ENCODE data around the gene HAPLN2. TPM values are rescaled to one million over a fixed set of nuclear protein-coding genes. Genes with fewer than 3 reads are reported as not detected.

HAPLN2 gene
- polyA plus RNA-seq, 3 donors from 2014 or later, result not detected

- no peak overlapping the region for H3K4me3 Mint-ChIP-seq
These were observed 28.1 kb downstream of the HAPLN2 start for GRCh38 chr1:156647351-156647750.

GRCh38 chr1:156648496-156648895 lies 29.3 kb downstream of the HAPLN2 start:
- Mint-ChIP-seq H3K4me3 (no peak overlapping the region), H3K27ac (no peak overlapping the region), H3K9me3 (no peaks in the 10 kb centered on the region), H3K4me1 (peaks cover 4 to 5% of the 10 kb centered on the region in 2 donors), H3K27me3 (ENCODE audit: low read depth in 3 of 3) (peaks cover 16 to 31% (median 23%) of the 10 kb centered on the region in 3 donors), H3K36me3 (peaks cover 0 to 5% (median 0%) of the 10 kb centered on the region in 3 donors)
- DNase-seq, result no peak

More at GRCh38 chr1:156647351-156647750, 28.1 kb downstream of the HAPLN2 start:
- H3K27me3 Mint-ChIP-seq (ENCODE audit: low read depth in 3 of 3), result peaks cover 15 to 34% (median 16%) of the 10 kb centered on the region in 3 donors
- no peak overlapping the region for H3K27ac Mint-ChIP-seq
- H3K9me3 Mint-ChIP-seq, result no peaks in the 10 kb centered on the region
- no peak for DNase-seq
- peaks cover 12 to 17% of the 10 kb centered on the region in 2 donors for H3K4me1 Mint-ChIP-seq
- no peaks in the 10 kb centered on the region for H3K36me3 Mint-ChIP-seq

GRCh38 chr1:156648951-156649350 lies 29.7 kb downstream of the HAPLN2 start:
- no peak for DNase-seq
- no peak overlapping the region for H3K27ac Mint-ChIP-seq
- H3K4me3 Mint-ChIP-seq, result no peak overlapping the region
- peaks cover 0 to 5% (median 0%) of the 10 kb centered on the region in 3 donors for H3K36me3 Mint-ChIP-seq
- no peaks in the 10 kb centered on the region for H3K9me3 Mint-ChIP-seq
- H3K27me3 Mint-ChIP-seq (ENCODE audit: low read depth in 3 of 3), result peaks cover 16 to 31% (median 23%) of the 10 kb centered on the region in 3 donors
- peaks cover 0 to under 1% of the 10 kb centered on the region in 2 donors for H3K4me1 Mint-ChIP-seq

- Mint-ChIP-seq H3K4me1 (peaks cover 11 to 12% of the 10 kb centered on the region in 2 donors), H3K9me3 (no peaks in the 10 kb centered on the region), H3K36me3 (peaks cover 0 to 5% (median 0%) of the 10 kb centered on the region in 3 donors), H3K27me3 (ENCODE audit: low read depth in 3 of 3) (peaks cover 13 to 35% (median 19%) of the 10 kb centered on the region in 3 donors), H3K4me3 (no peak overlapping the region), H3K27ac (no peak overlapping the region)
- DNase-seq, result no peak
These were observed 33.1 kb downstream of the HAPLN2 start for GRCh38 chr1:156652131-156652991.

GRCh38 chr1:156652992-156653355 lies 33.8 kb downstream of the HAPLN2 start:
- Mint-ChIP-seq H3K9me3 (no peaks in the 10 kb centered on the region), H3K27me3 (ENCODE audit: low read depth in 3 of 3) (peaks cover 11 to 32% (median 19%) of the 10 kb centered on the region in 3 donors), H3K4me3 (no peak overlapping the region), H3K4me1 (peaks cover 16 to 18% of the 10 kb centered on the region in 2 donors), H3K27ac (no peak overlapping the region), H3K36me3 (peaks cover 0 to 5% (median 0%) of the 10 kb centered on the region in 3 donors)
- DNase-seq, result no peak

GRCh38 chr1:156654700-156655099 lies 35.5 kb downstream of the HAPLN2 start:
- Mint-ChIP-seq H3K27ac (no peak overlapping the region), H3K4me3 (no peak overlapping the region), H3K36me3 (peaks cover 0 to 5% (median 0%) of the 10 kb centered on the region in 3 donors), H3K9me3 (no peaks in the 10 kb centered on the region), H3K27me3 (ENCODE audit: low read depth in 3 of 3) (peaks cover 15 to 29% (median 15%) of the 10 kb centered on the region in 3 donors), H3K4me1 (peaks cover 34 to 35% of the 10 kb centered on the region in 2 donors)
- no peak for DNase-seq

GRCh38 chr1:156655151-156655903 lies 36.1 kb downstream of the HAPLN2 start:
- Mint-ChIP-seq H3K4me3 (peak overlapping the region in 4 of 5 donors; percentile 0 to 47 (median 23)), H3K4me1 (peaks cover 40 to 42% of the 10 kb centered on the region in 2 donors), H3K27me3 (ENCODE audit: low read depth in 3 of 3) (peaks cover 15 to 34% (median 20%) of the 10 kb centered on the region in 3 donors), H3K9me3 (no peaks in the 10 kb centered on the region), H3K27ac (no peak overlapping the region), H3K36me3 (peaks cover 0 to 5% (median 0%) of the 10 kb centered on the region in 3 donors)
- no peak for DNase-seq

- peaks cover 0 to 5% (median 0%) of the 10 kb centered on the region in 3 donors for H3K36me3 Mint-ChIP-seq
- H3K4me1 Mint-ChIP-seq, result peaks cover 47 to 48% of the 10 kb centered on the region in 2 donors
- peaks cover 15 to 35% (median 22%) of the 10 kb centered on the region in 3 donors for H3K27me3 Mint-ChIP-seq (ENCODE audit: low read depth in 3 of 3)
- peak overlapping the region in 4 of 5 donors; percentile 36 to 86 (median 80) for H3K4me3 Mint-ChIP-seq
- DNase-seq, result no peak
- H3K9me3 Mint-ChIP-seq, result no peaks in the 10 kb centered on the region
- no peak overlapping the region for H3K27ac Mint-ChIP-seq
These were observed 36.8 kb downstream of the HAPLN2 start for GRCh38 chr1:156655904-156656516.

- peak; percentile 68 to 71 (median 69) for DNase-seq
- Mint-ChIP-seq H3K4me3 (peak overlapping the region; percentile 79 to 86 (median 82)), H3K4me1 (peaks cover 55 to 56% of the 10 kb centered on the region in 2 donors), H3K27ac (peak overlapping the region in 4 of 6 donors; percentile 53 to 84 (median 64)), H3K27me3 (ENCODE audit: low read depth in 3 of 3) (peaks cover 15 to 37% (median 26%) of the 10 kb centered on the region in 3 donors), H3K9me3 (no peaks in the 10 kb centered on the region), H3K36me3 (peaks cover 0 to 5% (median 0%) of the 10 kb centered on the region in 3 donors)
These were observed 37.9 kb downstream of the HAPLN2 start for GRCh38 chr1:156656806-156657740.

- Mint-ChIP-seq H3K4me3 (peak overlapping the region; percentile 79 to 86 (median 82)), H3K9me3 (no peaks in the 10 kb centered on the region), H3K4me1 (peaks cover 55 to 60% of the 10 kb centered on the region in 2 donors), H3K27ac (peak overlapping the region in 5 of 6 donors; percentile 53 to 84 (median 71)), H3K27me3 (ENCODE audit: low read depth in 3 of 3) (peaks cover 15 to 36% (median 24%) of the 10 kb centered on the region in 3 donors), H3K36me3 (peaks cover 0 to 2% (median 0%) of the 10 kb centered on the region in 3 donors)
- DNase-seq, result no peak
These were observed 38.6 kb downstream of the HAPLN2 start for GRCh38 chr1:156657741-156658319.

GRCh38 chr1:156658496-156658895 lies 39.3 kb downstream of the HAPLN2 start:
- no peaks in the 10 kb centered on the region for H3K9me3 Mint-ChIP-seq
- H3K27me3 Mint-ChIP-seq (ENCODE audit: low read depth in 3 of 3), result peaks cover 14 to 35% (median 19%) of the 10 kb centered on the region in 3 donors
- H3K4me1 Mint-ChIP-seq, result peaks cover 55 to 60% of the 10 kb centered on the region in 2 donors
- H3K27ac Mint-ChIP-seq, result peak overlapping the region in 3 of 6 donors; percentile 19 to 82 (median 61)
- H3K36me3 Mint-ChIP-seq, result no peaks in the 10 kb centered on the region
- peak overlapping the region in 3 of 5 donors; percentile 18 to 85 (median 80) for H3K4me3 Mint-ChIP-seq
- DNase-seq, result no peak

GRCh38 chr1:156658945-156659574 lies 39.8 kb downstream of the HAPLN2 start:
- H3K36me3 Mint-ChIP-seq, result no peaks in the 10 kb centered on the region
- peak overlapping the region; percentile 61 to 94 (median 84) for H3K27ac Mint-ChIP-seq
- no peaks in the 10 kb centered on the region for H3K9me3 Mint-ChIP-seq
- peak in 1 of 3 donors; percentile 18 for DNase-seq
- peak overlapping the region; percentile 70 to 87 (median 80) for H3K4me3 Mint-ChIP-seq
- H3K4me1 Mint-ChIP-seq, result peaks cover 55 to 60% of the 10 kb centered on the region in 2 donors
- H3K27me3 Mint-ChIP-seq (ENCODE audit: low read depth in 3 of 3), result peaks cover 14 to 35% (median 19%) of the 10 kb centered on the region in 3 donors

Measured in immature natural killer cell (primary cell).